Measurements from ENCODE around the gene FAM83C.

Gene FAM83C

GRCh38 chr20:35306931-35307517, 14.8 kb upstream of the FAM83C start:
- TF ChIP-seq YY1 (IDR thresholded peaks at IDR 0.05; ENCODE audit: low read depth) = no peak
- TF ChIP-seq TEAD4 (IDR thresholded peaks at IDR 0.05) = no peak
- TF ChIP-seq TCF12 (IDR thresholded peaks at IDR 0.05; ENCODE audit: low read depth) = no peak
- TF ChIP-seq REST (IDR thresholded peaks at IDR 0.05; ENCODE audit: low read depth) = no peak
- TF ChIP-seq TAF1 (IDR thresholded peaks at IDR 0.05; ENCODE audit: low read depth) = no peak
- no peak for TF ChIP-seq ZBTB7A (IDR thresholded peaks at IDR 0.05; ENCODE audit: low read depth)
- TF ChIP-seq RAD21 (IDR thresholded peaks at IDR 0.05; ENCODE audit: low read depth) = peak; percentile 51

- TF ChIP-seq TCF12 (IDR thresholded peaks at IDR 0.05; ENCODE audit: low read depth) (peak; percentile 87), ZBTB7A (IDR thresholded peaks at IDR 0.05; ENCODE audit: low read depth) (no peak), EGR1 (IDR thresholded peaks at IDR 0.05) (no peak), RAD21 (IDR thresholded peaks at IDR 0.05; ENCODE audit: low read depth) (0 out of 2 replicates have a peak, but pooled peaks have one; percentile 19), USF1 (IDR thresholded peaks at IDR 0.05) (peak; percentile 68; the same call in 1 of the 2 replicates), TEAD4 (IDR thresholded peaks at IDR 0.05) (peak; percentile 46; the same call in 1 of the 2 replicates), NFIC (IDR thresholded peaks at IDR 0.05) (peak; percentile 59), MAX (IDR thresholded peaks at IDR 0.05) (peak; percentile 86), TAF1 (IDR thresholded peaks at IDR 0.05; ENCODE audit: low read depth) (no peak), EP300 (IDR thresholded peaks at IDR 0.05; ENCODE audit: borderline replicate concordance) (peak; percentile 82)
Measured at GRCh38 chr20:35305682-35306556, 13.7 kb upstream of the FAM83C start.

GRCh38 chr20:35304956-35305355, 12.7 kb upstream of the FAM83C start:
- TF ChIP-seq TEAD4 (IDR thresholded peaks at IDR 0.05) (no peak), EGR1 (IDR thresholded peaks at IDR 0.05) (no peak), CREB1 (IDR thresholded peaks at IDR 0.05; ENCODE audit: low read depth) (no peak), REST (IDR thresholded peaks at IDR 0.05; ENCODE audit: low read depth) (no peak), MAX (IDR thresholded peaks at IDR 0.05) (no peak), TCF12 (IDR thresholded peaks at IDR 0.05; ENCODE audit: low read depth) (no peak), NFIC (IDR thresholded peaks at IDR 0.05) (no peak), FOXM1 (IDR thresholded peaks at IDR 0.05; ENCODE audit: borderline replicate concordance, low read depth) (no peak), USF1 (IDR thresholded peaks at IDR 0.05) (no peak), RAD21 (IDR thresholded peaks at IDR 0.05; ENCODE audit: low read depth) (no peak), ZBTB7A (IDR thresholded peaks at IDR 0.05; ENCODE audit: low read depth) (no peak), YY1 (IDR thresholded peaks at IDR 0.05; ENCODE audit: low read depth) (no peak)

GRCh38 chr20:35303735-35304491, 11.7 kb upstream of the FAM83C start:
- TF ChIP-seq MAX (IDR thresholded peaks at IDR 0.05) (0 out of 2 replicates have a peak, but pooled peaks have one; percentile 29), YY1 (IDR thresholded peaks at IDR 0.05; ENCODE audit: low read depth) (peak; percentile 56; the same call in 1 of the 2 replicates), TEAD4 (IDR thresholded peaks at IDR 0.05) (0 out of 2 replicates have a peak, but pooled peaks have one; percentile 34), EP300 (IDR thresholded peaks at IDR 0.05; ENCODE audit: borderline replicate concordance) (0 out of 2 replicates have a peak, but pooled peaks have one; percentile 14), CREB1 (IDR thresholded peaks at IDR 0.05; ENCODE audit: low read depth) (no peak), RAD21 (IDR thresholded peaks at IDR 0.05; ENCODE audit: low read depth) (peak; percentile 98), FOXM1 (IDR thresholded peaks at IDR 0.05; ENCODE audit: borderline replicate concordance, low read depth) (no peak), NFIC (IDR thresholded peaks at IDR 0.05) (no peak)

GRCh38 chr20:35303382-35303734, 11.1 kb upstream of the FAM83C start:
- TF ChIP-seq FOXM1 (IDR thresholded peaks at IDR 0.05; ENCODE audit: borderline replicate concordance, low read depth) (no peak), TAF1 (IDR thresholded peaks at IDR 0.05; ENCODE audit: low read depth) (no peak), TCF12 (IDR thresholded peaks at IDR 0.05; ENCODE audit: low read depth) (no peak), TEAD4 (IDR thresholded peaks at IDR 0.05) (no peak), EP300 (IDR thresholded peaks at IDR 0.05; ENCODE audit: borderline replicate concordance) (no peak), ZBTB7A (IDR thresholded peaks at IDR 0.05; ENCODE audit: low read depth) (no peak)
